K562 (cell line): ENCODE measurements around the gene ZNF791. TPM values are rescaled to one million over a fixed set of nuclear protein-coding genes. Genes with fewer than 3 reads are reported as not detected.

Source experiments
- ATAC-seq: fragments of 200-7000 bp; cut with Tn5 transposase; 3 replicates; pipeline ENCODE4 v1.9.1; 2020; ENCODE audit warnings: moderate library complexity
- BruUV-seq: library from RNA; stranded (reverse); fragments of 400-500 nt; replicated peaks from 2 replicates; lab custom pipeline; 2021; lab: Mats Ljungman, UMichigan
- CTCF ChIA-PET: fragments of 300-600 bp; formaldehyde crosslinking; extraction: SDS; loops from one replicate; lab custom pipeline; 2021; ENCODE audit warnings: low intra/inter-chr PET ratio; lab: Yijun Ruan, JAX
- POLR2A ChIA-PET: fragments of 300-600, 350-650 bp; sonication (Branson Sonifier 250); formaldehyde crosslinking; extraction: SDS; loops from one replicate; lab custom pipeline; 2021; ENCODE audit warnings: antibody characterized with exemption, inconsistent platforms; lab: Yijun Ruan, JAX
- DNase-seq, 4 experiments: peaks; one replicate each; pipeline versions ENCODE4 v3.0.0 to v3.0.0-alpha.2; 2011 to 2018; ENCODE audit warnings: low spot score in 3 of 4, mixed read lengths in 3 of 4; ENCODE audit errors: extremely low read depth in 1 of 4
- FAIRE-seq: peaks from 2 replicates; lab custom pipeline; 2011; peaks lifted over from hg19 to GRCh38; lab: Jason Lieb, UNC
- H2AFZ ChIP-seq: 2 replicates; pipeline ENCODE4 v1.6.0; 2011; ENCODE audit warnings: low read depth, low read length, control low read depth, inconsistent platforms
- H3K27ac ChIP-seq: fragments of 200-600 bp; 3 replicates; pipeline ENCODE4 v1.8.0; 2011; ENCODE audit warnings: low read depth, mild to moderate bottlenecking, control low read depth, inconsistent platforms, low read length, moderate library complexity, mixed read lengths; ENCODE audit errors: extremely low read depth
- H3K27me3 ChIP-seq, 2 experiments: fragments of 300-600 bp in 1 of 2; 2 replicates in 1 of 2; 3 replicates in 1 of 2; pipeline versions ENCODE4 v1.6.0 to v1.8.0; 2011; ENCODE audit warnings: inconsistent platforms in 2 of 2, low read length in 2 of 2, mild to moderate bottlenecking in 1 of 2, mixed read lengths in 1 of 2, moderate library complexity in 1 of 2; ENCODE audit not compliant: control insufficient read depth in 2 of 2, insufficient read depth in 2 of 2
- H3K36me3 ChIP-seq: fragments of 300-600 bp; 3 replicates; pipeline ENCODE4 v1.8.0; 2011; ENCODE audit warnings: mild to moderate bottlenecking, low read length, inconsistent platforms; ENCODE audit not compliant: control insufficient read depth, insufficient read depth
- H3K4me1 ChIP-seq, 2 experiments: fragments of 200-600 bp in 1 of 2; replicated peaks in 1 of 2; 2 replicates in 1 of 2; 3 replicates in 1 of 2; pipeline versions ENCODE4 v1.5.1 to v1.8.0; 2011; ENCODE audit warnings: inconsistent platforms in 2 of 2, low read length in 2 of 2, mild to moderate bottlenecking in 1 of 2, mixed read lengths in 1 of 2, moderate library complexity in 1 of 2; ENCODE audit not compliant: control insufficient read depth in 2 of 2, insufficient read depth in 2 of 2
- H3K4me2 ChIP-seq: 2 replicates; pipeline ENCODE4 v1.6.1; 2011; ENCODE audit warnings: low read length, control low read depth, inconsistent platforms, mixed read lengths; ENCODE audit not compliant: insufficient read depth
- H3K4me3 ChIP-seq: fragments of 200-600 bp; sonication (generic), shearing (Covaris generic); 2 replicates; pipeline ENCODE4 v1.5.1; 2016; ENCODE audit warnings: control low read depth, inconsistent platforms
- H3K79me2 ChIP-seq: fragments of 200-600 bp; 3 replicates; pipeline ENCODE4 v1.8.0; 2011; ENCODE audit warnings: low read length, inconsistent platforms; ENCODE audit not compliant: control insufficient read depth, insufficient read depth
- H3K9ac ChIP-seq, 2 experiments: 2 replicates each; pipeline versions ENCODE4 v1.6.0 to v1.6.1; 2011; ENCODE audit warnings: low read depth in 2 of 2, low read length in 2 of 2, control low read depth in 1 of 2, inconsistent platforms in 1 of 2, mild to moderate bottlenecking in 1 of 2, mixed read lengths in 1 of 2; ENCODE audit not compliant: insufficient read depth in 1 of 2
- H3K9me1 ChIP-seq: one replicate; pipeline ENCODE4 v1.6.0; 2011; ENCODE audit warnings: inconsistent platforms, mild to moderate bottlenecking, low read length, moderate library complexity; ENCODE audit not compliant: control insufficient read depth, insufficient read depth
- H3K9me3 ChIP-seq: replicated peaks from 2 replicates; pipeline ENCODE4 v1.5.1; 2011; ENCODE audit warnings: low read depth, low read length, inconsistent platforms; ENCODE audit not compliant: control insufficient read depth, insufficient read depth
- H4K20me1 ChIP-seq: replicated peaks from 2 replicates; pipeline ENCODE4 v1.6.1; 2011; ENCODE audit warnings: low read length, inconsistent platforms, mixed read lengths; ENCODE audit not compliant: control insufficient read depth, insufficient read depth
- HNRNPUL1 ChIP-seq: fragments of 200-400 bp; formaldehyde crosslinking; IDR thresholded peaks from 2 replicates; pipeline ENCODE4 v1.6.1; 2017; ENCODE audit warnings: low read length
- POLR2A ChIP-seq: fragments of 450-650 bp; conservative IDR thresholded peaks from 2 replicates; pipeline ENCODE4 v1.6.1; 2016
- POLR2G ChIP-seq: fragments of 200-400 bp; formaldehyde crosslinking; IDR thresholded peaks from 2 replicates; pipeline ENCODE4 v1.6.1; 2017; ENCODE audit warnings: low read depth, mild to moderate bottlenecking, antibody characterized with exemption, low read length, moderate library complexity
- RBFOX2 ChIP-seq: fragments of 200-400 bp; formaldehyde crosslinking; IDR thresholded peaks from 2 replicates; pipeline ENCODE4 v1.6.1; 2017; ENCODE audit warnings: low read depth, mild to moderate bottlenecking, low read length, moderate library complexity
- RFX7 ChIP-seq: fragments of 250-450 bp; sonication (Bioruptor Pico); IDR thresholded peaks from 2 replicates; pipeline ENCODE4 v1.5.1; 2021; ENCODE audit warnings: mild to moderate bottlenecking
- SETDB1 ChIP-seq: IDR thresholded peaks from one replicate; pipeline ENCODE4 v1.6.1; 2012; ENCODE audit warnings: low read length, control low read depth, inconsistent platforms
- XRCC4 ChIP-seq: IDR thresholded peaks from one replicate; pipeline ENCODE4 v1.6.1; 2011; ENCODE audit not compliant: insufficient read depth, insufficient read length; ENCODE audit errors: extremely low read depth
- ZFP36 ChIP-seq: fragments of 150-350 bp; IDR thresholded peaks from 2 replicates; pipeline ENCODE4 v1.6.1; 2018; ENCODE audit warnings: low read length, low read depth; ENCODE audit not compliant: partially characterized antibody
- ZNF175 ChIP-seq: fragments of 200-800 bp; sonication (Bioruptor generic); IDR thresholded peaks from 2 replicates; pipeline ENCODE4 v1.6.1; 2016; ENCODE audit warnings: low read depth, mild to moderate bottlenecking, missing genetic modification characterization, missing compliant biosample characterization
- ZSCAN29 ChIP-seq: fragments of 450-650 bp; IDR thresholded peaks from 2 replicates; pipeline ENCODE4 v1.6.1; 2017
- WGBS: fragments of 100-300 bp; shearing (Covaris generic); methylation state at CpG from one replicate; pipeline ENCODE4 v1.1.6; 2016; ENCODE audit warnings: low coverage, mixed read lengths; ENCODE audit not compliant: insufficient coverage; ENCODE audit errors: missing lambda C conversion rate; 5-methylcytosine and 5-hydroxymethylcytosine counted together
- in situ Hi-C: fragments of 300-500 bp; cut with MboI; formaldehyde crosslinking; loops from 4 replicates; pipeline ENCODE4 v1.15.0; 2018; ENCODE audit warnings: inconsistent platforms, mixed read lengths
- intact Hi-C: fragments of 100-400 bp; cut with micrococcal nuclease; formaldehyde crosslinking; loops from 2 replicates; pipeline ENCODE4 v1.14.2; 2022
- polyA plus RNA-seq, 8 experiments: library from polyadenylated mRNA; depleted of rRNA in 4 of 8; stranded (reverse) in 5 of 8; unstranded in 3 of 8; fragments of >200 nt; fragmentation: Nextera tagmentation in 2 of 8; fragmentation: Illumina TruSeq in 1 of 8; extraction: Ambion mirVana in 2 of 8; extraction: Trizol in 1 of 8; gene quantifications; 2 replicates each; pipeline versions ENCODE4 v1.2.1 to v1.2.3, GENCODE V29; 2011 to 2014; ENCODE audit warnings: inconsistent platforms in 1 of 8, missing spikeins in 1 of 8
- total RNA-seq, 7 experiments: library from RNA; depleted of rRNA in 6 of 7; stranded (reverse); fragments of >200 nt in 6 of 7; fragmentation: Illumina TruSeq in 2 of 7; extraction: Trizol in 2 of 7; gene quantifications; 2 replicates each; pipeline versions ENCODE4 v1.2.1 to v1.2.3, GENCODE V29; 2011 to 2021; ENCODE audit warnings: low replicate concordance in 1 of 7
- TF ChIP-seq, protein P1 (sequence below): sonication (generic); formaldehyde crosslinking; IDR thresholded peaks from 2 replicates; pipeline ENCODE4 v1.8.1; 2022; ENCODE audit warnings: missing genetic modification reagents
- TF ChIP-seq, protein P2 (sequence below): fragments of 450-650 bp; IDR thresholded peaks from 2 replicates; pipeline ENCODE4 v1.6.1; 2017; ENCODE audit warnings: mild to moderate bottlenecking, moderate library complexity

The ZNF791 gene
- total and polyA plus RNA-seq, 9 of the 15 experiments (the other 6 are each of a cell fraction or from before 2014, with no cell fraction given), result 7.8 to 22.7 (median 13.1) TPM

DNA sequence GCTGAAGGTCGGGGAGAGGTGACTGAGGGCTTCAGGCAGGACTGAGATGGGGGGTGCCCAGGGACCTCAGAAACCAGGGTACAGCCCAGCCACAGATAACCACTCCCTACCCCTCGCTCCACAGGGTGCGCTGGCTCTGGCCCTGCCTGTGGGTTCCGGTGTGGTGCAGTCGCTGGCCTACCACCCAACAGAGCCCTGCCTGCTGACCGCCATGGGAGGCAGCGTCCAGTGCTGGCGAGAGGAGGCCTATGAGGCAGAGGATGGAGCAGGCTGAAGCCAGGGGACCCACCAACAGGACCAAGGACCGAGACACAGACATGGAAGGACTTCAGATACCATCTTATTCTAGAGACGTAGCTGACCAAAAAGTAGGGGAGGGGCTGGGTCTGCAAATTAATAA lies 64.7 kb downstream of the ZNF791 start:
- Histone ChIP-seq H3K9me3 (no peaks in the 10 kb centered on the region), H3K79me2 (peaks cover 15% of the 10 kb centered on the region), H3K36me3 (peaks cover 81% of the 10 kb centered on the region), H3K27me3 (no peaks in the 10 kb centered on the region), H2AFZ (no peak overlapping the region), H3K9me1 (no peaks in the 10 kb centered on the region), H3K4me1 (peaks cover 4 to 27% of the 10 kb centered on the region in 2 experiments; a peak in 4 of 5 replicates), H3K4me2 (no peak overlapping the region), H4K20me1 (no peaks in the 10 kb centered on the region; the same call in none of the 2 replicates), H3K9ac (peak overlapping the region in 1 of 2 experiments; percentile 58; a peak in 1 of 4 replicates), H3K4me3 (no peak overlapping the region), H3K27ac (no peak overlapping the region)
- TF ChIP-seq RBFOX2, result peak; percentile 63
- TF ChIP-seq, protein P1, sequence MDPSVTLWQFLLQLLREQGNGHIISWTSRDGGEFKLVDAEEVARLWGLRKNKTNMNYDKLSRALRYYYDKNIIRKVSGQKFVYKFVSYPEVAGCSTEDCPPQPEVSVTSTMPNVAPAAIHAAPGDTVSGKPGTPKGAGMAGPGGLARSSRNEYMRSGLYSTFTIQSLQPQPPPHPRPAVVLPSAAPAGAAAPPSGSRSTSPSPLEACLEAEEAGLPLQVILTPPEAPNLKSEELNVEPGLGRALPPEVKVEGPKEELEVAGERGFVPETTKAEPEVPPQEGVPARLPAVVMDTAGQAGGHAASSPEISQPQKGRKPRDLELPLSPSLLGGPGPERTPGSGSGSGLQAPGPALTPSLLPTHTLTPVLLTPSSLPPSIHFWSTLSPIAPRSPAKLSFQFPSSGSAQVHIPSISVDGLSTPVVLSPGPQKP (CRISPR knock-in tag), result no peak
- peak; percentile 70 for TF ChIP-seq POLR2G
- no peak for TF ChIP-seq HNRNPUL1
- TF ChIP-seq, protein P2, sequence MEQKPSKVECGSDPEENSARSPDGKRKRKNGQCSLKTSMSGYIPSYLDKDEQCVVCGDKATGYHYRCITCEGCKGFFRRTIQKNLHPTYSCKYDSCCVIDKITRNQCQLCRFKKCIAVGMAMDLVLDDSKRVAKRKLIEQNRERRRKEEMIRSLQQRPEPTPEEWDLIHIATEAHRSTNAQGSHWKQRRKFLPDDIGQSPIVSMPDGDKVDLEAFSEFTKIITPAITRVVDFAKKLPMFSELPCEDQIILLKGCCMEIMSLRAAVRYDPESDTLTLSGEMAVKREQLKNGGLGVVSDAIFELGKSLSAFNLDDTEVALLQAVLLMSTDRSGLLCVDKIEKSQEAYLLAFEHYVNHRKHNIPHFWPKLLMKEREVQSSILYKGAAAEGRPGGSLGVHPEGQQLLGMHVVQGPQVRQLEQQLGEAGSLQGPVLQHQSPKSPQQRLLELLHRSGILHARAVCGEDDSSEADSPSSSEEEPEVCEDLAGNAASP, result no peak
- TF ChIP-seq ZFP36, result no peak
- 0 out of 2 replicates have a peak, but pooled peaks have one; percentile 33 for TF ChIP-seq POLR2A
- no peak for TF ChIP-seq RFX7 (CRISPR knock-in tag)
- no peak for TF ChIP-seq SETDB1
- no peak for TF ChIP-seq XRCC4
- no peak for TF ChIP-seq ZSCAN29
- no peak for TF ChIP-seq ZNF175
- FAIRE-seq (no peak), DNase-seq (no peak), ATAC-seq (no peak)
- WGBS, result 91% methylated on average over 10 of the region's 10 CpGs
- no TSS peak for BruUV-seq
- intact Hi-C loops, result no loop called here
- CTCF ChIA-PET, result no interaction called here
- POLR2A ChIA-PET, result interaction anchor here (0.7 to 1.0 kb wide), 2 partner anchors 9 to 36 kb away, joined by 3 read pairs; partner anchors contain the start of genes MAN2B1 and WDR83
- in situ Hi-C loops, result loop anchor here (10.0 kb wide), 1 partner anchor 471 kb away; no protein-coding TSS in a partner anchor
